ENCODE results near the gene CARMIL1.
"Not testable (repeated sequence)": the region's sequence is repeated elsewhere in the genome, so short reads cannot be mapped to it uniquely, and the experiment has no call there.

Gene CARMIL1

DNA sequence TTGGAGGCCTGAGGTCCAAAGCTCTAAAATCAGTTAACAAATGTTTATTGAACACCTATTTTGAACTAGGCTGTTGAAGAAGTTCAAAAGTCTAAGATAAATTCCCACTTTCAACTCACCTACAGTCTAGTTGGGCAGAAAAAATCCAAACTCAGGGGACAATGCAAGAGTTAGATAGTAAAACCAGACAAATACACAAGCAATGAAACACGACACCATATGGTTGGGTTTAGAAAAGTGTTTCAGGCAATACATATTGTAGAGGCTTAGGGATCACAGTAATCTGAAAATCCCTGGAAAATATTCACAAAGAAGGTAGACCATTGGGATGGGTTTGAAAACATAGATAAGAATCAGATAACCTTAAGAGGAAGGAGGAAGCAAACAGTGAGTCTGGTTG lies 1.3 kb upstream of the CARMIL1 start:
- no peak for DNase-seq (ENCODE audit: low read depth)

DNA sequence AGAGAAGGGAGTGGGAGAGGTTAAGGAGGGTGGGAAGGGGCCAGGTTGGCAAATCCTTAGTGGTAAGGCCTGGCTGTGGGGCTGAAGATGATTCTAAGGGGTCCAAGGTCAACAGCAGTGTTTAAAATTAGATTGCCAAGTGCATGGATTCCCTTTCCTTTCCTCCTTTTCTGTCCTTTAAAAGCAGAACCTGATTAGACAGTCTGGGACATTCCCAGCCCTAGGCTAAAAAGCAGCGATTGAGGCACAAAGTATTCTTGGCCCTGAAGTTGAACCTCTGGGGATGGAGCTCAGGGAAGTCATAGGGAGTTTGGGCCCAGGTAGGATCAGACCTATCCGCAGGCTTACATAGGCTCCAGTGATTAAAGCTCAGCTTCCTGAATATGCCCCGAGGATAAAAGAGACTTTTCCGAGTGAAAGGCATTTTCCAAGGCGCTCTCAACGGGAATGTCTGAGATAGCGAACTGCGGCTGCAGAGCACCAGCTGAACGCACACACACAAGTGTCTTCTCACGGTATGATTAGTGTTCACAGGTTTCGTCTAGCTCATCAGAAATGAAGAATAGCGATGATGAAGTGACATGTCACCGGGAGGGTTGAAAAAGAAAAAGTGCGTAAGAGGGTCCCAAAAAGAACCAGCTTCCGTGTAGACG lies 787 bp upstream of the CARMIL1 start:
- DNase-seq (ENCODE audit: low read depth), result no peak

DNA sequence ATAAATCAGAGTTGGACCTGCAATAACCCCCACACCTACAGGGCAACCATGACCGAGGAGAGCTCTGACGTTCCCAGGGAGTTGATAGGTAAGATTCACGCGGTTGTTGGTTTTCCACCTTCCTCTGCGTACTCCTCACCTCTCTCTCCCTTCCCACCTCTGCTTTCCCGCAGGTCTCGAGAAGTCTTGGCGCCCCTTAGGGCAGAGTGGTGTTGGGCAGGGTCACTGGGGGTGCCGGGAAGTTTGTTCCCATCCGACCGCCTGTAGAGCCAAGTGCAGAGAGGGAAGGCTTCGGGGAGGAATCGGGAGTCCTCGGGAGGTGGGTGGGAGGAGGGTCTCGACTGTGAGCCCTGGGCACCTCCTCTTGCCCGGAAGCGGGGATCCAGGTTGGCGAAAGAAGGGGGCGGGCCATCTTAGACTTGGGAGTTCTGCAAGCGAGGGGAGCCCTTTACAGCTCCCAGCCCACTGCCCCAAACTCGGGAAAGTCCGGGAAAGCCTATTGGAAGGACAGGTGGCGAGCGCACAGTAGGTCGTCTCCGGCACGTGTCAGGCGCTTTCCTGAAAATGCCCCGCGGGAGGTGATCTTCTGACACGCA lies 672 bp downstream of the CARMIL1 start:
- no peak for DNase-seq (ENCODE audit: low read depth)

DNA sequence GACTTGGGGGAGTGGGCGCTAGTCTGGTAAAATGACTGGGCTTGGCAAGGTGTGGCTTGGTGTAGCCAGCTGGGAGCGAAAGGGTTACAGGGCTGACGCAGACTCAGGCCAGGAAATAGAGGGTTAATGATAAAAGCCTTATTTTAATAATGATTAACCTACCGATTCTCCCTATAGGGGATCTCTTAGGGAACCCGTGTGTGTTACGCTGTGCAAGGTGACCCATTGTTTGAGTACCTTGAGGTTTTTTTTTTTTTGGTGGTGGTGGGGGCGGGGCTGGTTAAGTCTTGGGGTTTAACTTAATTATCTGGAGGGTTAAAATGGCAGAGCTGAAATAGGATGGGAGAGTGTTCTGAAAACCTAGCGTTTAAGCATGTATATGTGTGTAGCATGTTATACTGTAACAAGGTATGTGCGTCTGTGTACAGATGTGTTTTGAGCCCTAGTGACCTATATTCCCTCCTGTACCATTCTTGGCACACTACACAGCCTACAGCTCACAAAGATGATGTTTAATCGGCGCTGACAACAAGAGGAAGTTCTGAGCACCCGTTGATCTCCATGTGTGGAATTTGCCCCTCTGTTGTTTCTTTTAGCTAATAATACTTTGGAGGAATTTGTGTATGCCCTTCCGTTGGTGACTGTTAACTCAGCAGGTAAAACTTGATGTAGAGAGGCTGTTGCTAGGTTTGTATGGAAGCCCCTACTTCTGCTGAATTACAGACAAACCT lies 1.3 kb downstream of the CARMIL1 start:
- no peak for DNase-seq (ENCODE audit: low read depth)

DNA sequence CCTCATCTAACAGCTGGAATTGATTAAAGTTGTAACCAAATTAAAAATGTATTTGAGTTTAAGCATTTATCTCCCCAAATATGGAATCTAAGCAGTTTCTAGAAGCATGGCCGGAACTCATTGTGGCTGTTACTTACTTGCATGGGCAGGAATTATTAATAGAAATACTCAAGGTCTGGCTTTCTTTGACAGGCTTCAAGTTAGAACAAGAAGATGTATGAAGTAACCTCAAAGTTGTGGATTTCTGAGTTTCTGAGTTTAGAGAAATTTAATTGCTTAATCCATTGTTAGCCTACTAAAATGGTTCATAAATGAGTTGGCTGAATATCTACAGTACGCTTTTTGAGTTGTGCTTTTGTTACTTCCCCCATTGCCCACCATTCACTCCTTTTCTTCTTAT lies 7.7 kb downstream of the CARMIL1 start:
- no peak for DNase-seq (ENCODE audit: low read depth)

DNA sequence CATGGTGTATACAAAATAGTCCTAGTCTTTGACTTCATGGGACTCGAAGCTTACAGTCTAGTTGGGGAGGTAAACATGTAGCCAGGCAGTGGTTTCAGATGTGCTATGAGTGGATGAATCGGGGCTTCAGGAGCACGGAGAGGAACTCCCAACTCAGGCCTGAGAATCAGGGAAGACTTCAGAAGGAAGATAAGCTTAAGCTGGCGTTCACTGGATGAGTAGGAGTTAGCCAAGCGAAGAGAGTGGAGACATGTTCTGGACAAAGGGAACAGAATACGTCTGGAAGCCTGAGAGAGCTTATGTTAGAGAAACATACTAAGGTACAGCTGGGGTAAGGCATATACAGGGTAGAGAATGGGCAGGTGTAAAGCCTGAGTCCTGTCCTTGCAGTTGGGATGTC lies 8.8 kb downstream of the CARMIL1 start:
- DNase-seq (ENCODE audit: low read depth), result no peak

DNA sequence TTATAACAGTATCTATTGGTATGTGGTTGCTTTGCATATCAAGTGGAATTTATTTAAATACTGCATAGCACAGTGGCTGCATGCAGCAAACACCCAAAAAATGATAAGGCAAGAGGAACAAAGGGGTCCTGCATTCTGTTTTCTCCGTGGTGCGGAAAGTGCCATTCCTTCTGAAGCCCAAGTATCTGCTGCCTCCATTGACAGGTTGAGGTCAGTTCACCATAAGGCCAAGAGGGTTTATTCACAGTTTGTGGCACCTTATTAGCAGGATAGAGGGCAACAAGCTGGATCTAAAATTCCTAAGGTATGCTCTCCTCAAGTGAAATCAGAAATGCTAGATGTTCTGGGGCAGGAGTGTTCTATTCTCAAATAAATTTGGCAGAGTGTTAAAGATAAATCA lies 9.3 kb downstream of the CARMIL1 start:
- DNase-seq (ENCODE audit: low read depth), result no peak

DNA sequence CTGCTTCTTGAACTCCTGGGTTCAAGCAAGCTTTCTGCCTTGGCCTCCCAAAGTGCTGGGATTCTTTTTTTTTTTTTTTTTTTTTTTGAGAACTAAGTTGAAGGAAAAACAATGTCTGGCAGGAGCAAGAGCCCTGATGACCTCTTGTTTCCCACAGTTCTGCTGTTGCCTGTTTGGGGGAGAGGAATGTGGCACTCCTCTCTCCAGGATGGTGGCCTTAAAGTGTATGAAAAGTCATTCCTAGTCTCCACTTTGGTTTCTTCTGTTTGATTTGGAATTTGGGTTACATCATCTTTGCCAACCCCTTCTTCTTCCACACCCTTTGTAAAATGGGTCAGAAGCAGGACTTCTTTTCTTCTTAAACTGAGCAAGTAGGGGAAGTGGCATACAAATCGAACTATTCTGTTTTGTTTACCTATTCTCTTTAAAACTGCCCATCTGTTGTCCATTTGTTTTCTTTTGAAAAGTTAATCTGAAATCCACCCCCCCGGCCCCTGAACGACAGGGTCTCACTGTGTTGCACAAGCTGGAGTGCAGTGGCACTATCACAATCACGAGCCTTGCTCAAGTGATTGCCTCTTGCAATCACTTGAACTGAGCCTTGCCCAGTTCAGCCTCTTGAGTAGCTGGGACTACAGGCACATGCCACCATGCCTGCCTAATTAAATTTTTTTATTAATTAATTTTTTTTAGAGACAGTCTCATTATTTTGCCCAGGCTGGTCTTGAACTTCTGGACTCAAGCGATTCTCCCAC lies 11.3 kb downstream of the CARMIL1 start:
- DNase-seq (ENCODE audit: low read depth), result no peak

DNA sequence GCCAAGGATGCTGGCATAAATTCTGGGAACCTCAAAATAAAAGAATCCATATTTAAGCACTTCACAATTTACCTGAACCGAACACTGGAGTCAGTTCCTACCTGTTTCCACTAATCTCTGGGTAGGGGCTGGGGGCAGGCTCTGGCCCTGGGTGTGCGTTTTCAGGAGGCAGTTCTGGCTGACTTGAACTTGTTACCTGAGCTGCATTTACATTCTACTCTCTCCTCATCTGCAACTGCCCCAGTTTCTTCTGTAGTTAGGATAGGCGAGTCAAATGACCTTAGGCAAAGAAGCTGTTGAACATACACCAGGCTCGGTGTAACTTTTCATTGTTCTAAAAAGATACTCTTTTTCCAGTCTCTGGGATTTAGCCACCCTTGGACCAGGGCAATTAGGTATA lies 13.2 kb downstream of the CARMIL1 start:
- DNase-seq (ENCODE audit: low read depth), result no peak

DNA sequence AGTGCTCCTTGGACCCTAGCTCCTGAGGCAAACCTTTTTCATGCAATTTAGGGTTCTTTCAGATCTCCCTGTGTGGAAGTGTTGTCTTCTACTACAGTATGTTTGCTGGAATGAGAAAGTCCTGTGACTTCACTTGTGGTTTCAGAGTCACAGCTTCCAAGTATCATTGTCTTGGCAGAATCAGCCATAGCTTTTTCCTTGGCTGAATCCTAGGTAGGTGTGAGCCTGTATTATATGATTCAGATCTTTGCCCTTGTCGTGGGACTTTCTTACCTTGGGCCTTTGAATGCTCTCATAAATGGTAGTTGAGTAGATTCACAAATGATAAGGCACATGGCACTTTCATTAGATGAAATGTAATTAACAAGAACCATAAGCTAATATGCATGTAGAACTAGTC lies 16.5 kb downstream of the CARMIL1 start:
- no peak for DNase-seq (ENCODE audit: low read depth)

DNA sequence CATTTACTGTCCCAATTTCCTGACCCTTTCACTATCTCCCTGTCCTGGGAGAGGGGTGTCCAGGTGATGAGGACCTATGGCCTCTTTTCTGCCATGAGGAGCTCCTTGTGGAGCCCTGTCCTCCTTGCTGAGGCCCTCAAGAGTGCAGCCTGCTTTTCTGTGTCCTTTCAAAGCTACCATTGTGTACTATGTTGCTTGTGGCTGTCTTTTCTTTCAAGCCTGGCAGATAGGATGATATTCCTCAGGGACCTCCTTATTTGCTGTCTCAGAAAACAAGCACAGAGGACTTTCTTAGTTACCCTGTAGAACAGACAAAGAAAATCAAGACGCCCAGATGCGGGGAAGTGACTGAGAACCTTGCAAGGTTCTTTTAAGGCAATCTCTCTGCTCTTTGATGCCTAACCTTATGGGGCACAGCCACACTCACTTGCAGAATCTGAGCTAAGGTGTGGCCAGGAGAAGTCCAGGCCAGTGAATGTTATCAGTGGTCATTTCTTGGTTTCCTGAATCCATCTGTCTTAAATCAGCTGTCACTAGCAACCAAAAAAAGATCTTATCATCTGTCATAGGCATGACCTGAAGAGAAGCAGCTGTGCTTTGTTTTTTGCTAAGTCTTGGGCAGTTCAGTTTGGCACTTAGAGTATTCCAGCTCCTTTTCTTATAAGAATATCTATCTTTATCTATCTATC lies 17.2 kb downstream of the CARMIL1 start:
- no peak for DNase-seq (ENCODE audit: low read depth)

DNA sequence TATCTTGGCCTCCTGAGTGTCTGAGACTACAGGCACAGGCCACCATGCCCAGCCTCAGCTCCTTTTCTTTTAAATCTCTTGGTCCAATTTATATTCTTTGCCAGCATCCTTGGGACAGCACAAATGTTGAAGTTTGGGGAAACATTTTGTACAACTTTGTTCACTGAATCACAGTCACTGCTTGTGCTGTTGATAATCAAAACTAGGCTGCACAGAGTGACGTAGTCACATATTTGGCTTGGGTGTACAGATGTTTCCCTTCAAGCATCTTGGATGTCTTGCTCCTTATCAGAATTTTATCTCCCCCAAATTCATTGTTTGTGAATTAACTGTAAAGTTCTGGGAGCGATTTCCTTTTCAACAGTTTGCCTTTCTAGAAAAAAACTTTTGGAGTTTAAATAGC lies 17.9 kb downstream of the CARMIL1 start:
- no peak for DNase-seq (ENCODE audit: low read depth)

DNA sequence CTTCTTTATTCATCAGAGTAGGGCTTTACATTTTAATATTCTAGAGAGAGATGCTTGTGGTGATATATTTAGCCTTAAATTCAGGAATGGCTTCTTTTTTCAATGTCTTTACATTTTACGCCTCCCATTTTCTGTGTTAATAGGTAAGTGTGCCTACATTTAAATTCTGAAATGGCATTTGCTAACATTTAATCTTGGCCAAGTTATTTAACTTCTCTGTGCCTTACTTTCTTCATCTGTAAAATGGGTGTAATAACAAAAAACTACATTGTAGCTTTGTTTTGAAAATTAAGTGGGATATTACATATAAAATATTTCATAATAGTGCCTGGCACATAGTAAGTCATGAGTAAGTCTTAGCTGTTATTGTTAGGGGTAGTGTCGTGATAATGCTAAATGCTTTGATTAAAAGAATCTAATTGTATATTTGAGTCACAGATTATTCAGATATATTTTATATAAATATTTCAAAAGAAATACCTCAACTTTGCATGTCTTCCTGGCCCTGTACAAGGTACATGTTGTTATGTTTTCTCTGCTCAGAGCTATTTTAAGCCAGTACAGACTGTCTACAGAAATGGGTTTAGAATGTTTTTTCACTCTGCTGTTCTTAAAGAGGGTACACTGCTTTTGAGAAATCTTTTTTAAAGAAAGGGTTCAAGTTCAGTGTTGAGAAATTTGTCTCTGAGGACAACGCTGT lies 18.8 kb downstream of the CARMIL1 start:
- no peak for DNase-seq (ENCODE audit: low read depth)

DNA sequence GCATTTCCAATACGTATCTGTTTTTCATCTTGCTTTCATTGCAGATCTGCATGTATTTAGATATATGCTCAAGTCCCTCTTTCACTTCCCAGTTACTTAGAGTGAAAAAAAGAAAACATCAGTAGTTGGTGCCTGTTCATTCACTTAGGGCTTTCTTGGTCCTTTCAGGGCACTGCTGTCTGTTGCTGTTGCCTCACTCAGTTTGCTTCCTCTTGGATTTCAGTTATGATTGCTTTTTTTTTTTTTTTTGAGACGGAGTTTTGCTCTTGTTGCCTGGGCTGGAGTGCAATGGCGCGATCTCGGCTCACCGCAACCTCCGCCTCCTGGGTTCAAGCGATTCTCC lies 19.3 kb downstream of the CARMIL1 start:
- not testable (repeated sequence) for DNase-seq (ENCODE audit: low read depth)

DNA sequence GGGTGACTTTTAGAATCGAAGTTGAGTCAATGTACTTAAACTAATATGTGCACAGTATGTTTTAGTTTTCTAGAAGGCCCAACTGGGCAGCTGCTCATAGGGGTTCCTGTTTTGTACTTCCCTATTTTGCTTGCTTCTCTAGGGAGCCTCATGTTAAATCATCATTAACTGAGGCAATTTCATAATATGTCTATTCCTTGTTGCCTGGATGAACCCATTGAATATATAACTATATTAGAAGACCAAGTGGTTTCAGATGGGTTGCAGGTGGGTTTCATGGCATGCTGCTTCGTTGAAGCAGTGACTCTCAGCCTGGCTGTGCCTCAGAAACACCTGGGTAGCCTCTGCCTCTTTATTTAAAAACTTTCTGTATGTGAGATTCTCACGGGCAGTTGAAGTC lies 22.2 kb downstream of the CARMIL1 start:
- DNase-seq (ENCODE audit: low read depth), result no peak

DNA sequence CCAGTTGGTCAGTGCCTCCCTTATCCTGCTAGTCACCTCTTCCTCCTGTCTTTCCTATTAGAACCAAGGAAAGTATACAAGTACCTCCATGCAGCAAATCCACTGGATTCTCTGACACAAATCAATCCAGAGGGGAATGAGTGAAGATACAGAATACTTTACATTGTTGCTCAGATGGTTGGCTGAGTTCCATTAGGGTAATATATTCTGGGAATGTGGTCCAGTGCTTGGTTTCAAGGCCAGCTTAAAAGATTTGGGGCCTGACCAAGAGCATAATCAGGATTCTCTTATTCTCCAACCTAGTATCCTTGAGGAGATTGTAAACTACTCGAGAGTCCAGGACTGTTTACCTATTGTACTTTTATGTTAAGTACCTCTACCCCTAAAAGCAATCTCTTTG lies 23.0 kb downstream of the CARMIL1 start:
- DNase-seq (ENCODE audit: low read depth), result no peak

DNA sequence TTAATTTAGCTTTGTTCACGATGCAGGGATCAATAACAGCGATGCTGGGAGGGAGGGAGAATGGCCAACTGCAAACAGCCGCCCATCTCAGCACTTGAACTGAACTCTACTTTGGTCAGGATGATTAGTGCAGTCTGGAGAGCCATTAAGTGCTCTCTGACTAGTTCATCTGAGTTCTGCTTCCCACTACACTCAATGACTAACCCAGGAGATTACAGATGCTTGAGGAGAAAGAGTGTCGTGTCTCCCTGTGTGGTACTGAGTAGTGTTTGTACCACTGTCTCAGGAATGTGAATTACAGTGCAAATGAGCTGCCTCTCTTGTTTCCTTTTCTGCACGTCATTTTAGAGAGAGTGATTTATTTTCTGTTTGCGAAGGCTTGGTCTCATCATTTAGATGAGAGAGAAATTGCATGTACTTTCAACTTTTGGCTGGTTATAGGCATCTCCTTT lies 23.5 kb downstream of the CARMIL1 start:
- no peak for DNase-seq (ENCODE audit: low read depth)

DNA sequence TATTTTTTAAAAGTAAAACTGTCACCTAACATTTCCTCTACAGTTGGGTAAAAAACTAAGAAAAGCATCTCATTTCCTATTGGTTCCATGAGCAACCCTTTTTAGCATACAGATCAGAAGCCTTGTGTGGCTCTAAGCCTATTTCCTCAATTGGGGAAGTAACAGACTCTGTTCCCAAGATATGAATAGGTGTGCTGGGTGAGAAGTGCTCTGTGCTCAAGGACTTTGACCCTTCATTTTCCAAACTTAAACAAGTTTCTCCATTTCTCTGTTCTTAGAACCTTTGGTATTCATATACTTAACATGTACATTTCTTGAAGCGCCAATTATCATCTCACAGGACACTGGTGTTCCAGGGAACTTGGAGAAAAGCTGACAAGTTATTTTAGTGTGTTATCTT lies 24.1 kb downstream of the CARMIL1 start:
- DNase-seq (ENCODE audit: low read depth), result no peak

DNA sequence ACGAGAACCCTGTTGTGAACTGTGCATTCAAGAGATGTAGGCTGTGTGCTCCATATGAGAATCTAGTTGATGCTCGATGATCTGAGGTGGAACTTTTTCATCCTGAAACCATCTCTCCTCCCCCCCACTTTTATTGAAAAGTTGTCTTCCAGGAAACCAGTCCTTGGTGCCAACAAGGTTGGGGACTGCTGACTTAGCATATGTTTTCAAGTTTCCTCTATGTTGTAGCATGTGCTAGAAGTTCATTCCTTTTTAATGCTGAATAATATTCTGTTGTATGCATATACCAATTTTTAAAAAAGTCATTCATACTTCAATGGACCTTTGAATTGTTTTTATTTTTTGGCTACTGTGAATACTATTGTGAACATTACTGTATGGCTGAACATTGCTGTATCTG lies 27.2 kb downstream of the CARMIL1 start:
- DNase-seq (ENCODE audit: low read depth), result no peak

DNA sequence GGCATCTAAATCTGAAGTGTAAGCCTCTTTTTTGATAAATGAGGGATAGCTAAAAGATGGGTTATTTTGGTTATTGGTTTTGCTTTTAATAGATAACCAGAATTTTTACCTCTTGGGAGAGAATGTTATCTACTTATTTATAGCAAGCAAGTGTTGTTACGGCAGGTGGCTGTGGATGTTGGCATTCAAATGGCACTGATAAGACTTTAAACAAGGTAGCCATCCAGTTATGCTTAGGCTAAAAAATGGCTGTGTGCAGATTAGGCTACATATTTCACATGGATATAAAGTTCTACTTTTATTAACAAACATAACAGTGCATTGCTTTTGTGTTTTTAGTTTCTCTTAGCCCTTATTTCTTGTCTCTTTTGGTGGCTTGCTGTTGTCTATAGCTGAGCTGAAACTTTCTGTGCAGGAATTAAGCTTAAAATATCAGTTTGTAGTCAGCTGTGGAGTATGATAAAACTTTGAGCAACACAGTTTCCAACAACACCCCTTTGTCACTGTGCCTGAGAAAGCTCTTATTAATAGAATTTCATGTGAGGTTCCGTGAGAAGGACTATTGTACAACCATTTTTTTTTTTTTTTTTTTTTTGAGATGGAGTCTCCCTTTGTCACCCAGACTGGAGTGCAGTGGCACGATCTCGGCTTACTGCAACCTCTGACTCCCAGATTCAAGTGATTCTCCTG lies 28.8 kb downstream of the CARMIL1 start:
- DNase-seq (ENCODE audit: low read depth), result no peak

DNA sequence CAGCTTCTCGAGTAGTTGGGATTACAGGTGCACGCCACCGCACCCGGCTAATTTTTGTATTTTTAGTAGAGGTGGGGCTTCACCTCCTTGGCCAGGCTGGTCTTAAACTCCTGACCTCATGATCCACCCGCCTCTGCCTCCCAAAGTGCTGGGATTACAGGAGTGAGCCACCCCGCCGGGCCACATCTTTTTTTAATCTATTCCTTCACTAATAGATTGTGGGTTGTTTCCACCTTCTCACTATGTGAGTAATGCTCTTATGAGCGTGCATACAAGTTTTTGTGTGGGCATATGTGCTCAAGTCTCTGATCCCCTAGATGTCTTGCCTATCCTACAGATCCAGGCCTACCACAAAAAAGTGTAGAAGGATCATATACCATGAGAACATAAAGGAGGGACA lies 30.7 kb downstream of the CARMIL1 start:
- no peak for DNase-seq (ENCODE audit: low read depth)

All from stimulated activated CD8-positive, alpha-beta memory T cell treated with anti-CD3 and anti-CD28 coated beads, Interleukin-15, amount 100 ng/mL, for 24 hours (primary cell).